HL-60 (cell line): Measurements from ENCODE around the gene TNIP3.

Source experiments
- DNase-seq, 2 experiments: peaks; one replicate each; pipeline ENCODE4 v3.0.0-alpha.2; 2010 to 2020; ENCODE audit warnings: low read depth in 1 of 2, low spot score in 1 of 2
- H3K27ac ChIP-seq: fragments of 250-450 bp; sonication (Bioruptor Pico); replicated peaks from 2 replicates; pipeline ENCODE4 v1.5.1; 2020; ENCODE audit warnings: mild to moderate bottlenecking, moderate library complexity
- H3K27me3 ChIP-seq: fragments of 250-450 bp; sonication (Bioruptor Pico); 2 replicates; pipeline ENCODE4 v1.5.1; 2021; ENCODE audit warnings: mild to moderate bottlenecking, moderate library complexity; ENCODE audit not compliant: insufficient read depth, poor library complexity, severe bottlenecking
- H3K4me3 ChIP-seq: replicated peaks from 2 replicates; pipeline ENCODE4 v1.5.1; 2011; ENCODE audit warnings: mild to moderate bottlenecking, control low read depth, low read length; ENCODE audit not compliant: insufficient read depth
- CTCF ChIP-seq: IDR thresholded peaks from one replicate; pipeline ENCODE4 v1.5.1; 2011; ENCODE audit warnings: low read length, control low read depth, inconsistent platforms; ENCODE audit not compliant: insufficient read depth
- GABPA ChIP-seq: IDR thresholded peaks from 2 replicates; pipeline ENCODE4 v1.6.1; 2012; ENCODE audit warnings: low read depth
- POLR2AphosphoS5 ChIP-seq: IDR thresholded peaks from 2 replicates; pipeline ENCODE4 v1.6.1; 2012; ENCODE audit warnings: low read depth
- REST ChIP-seq: IDR thresholded peaks from 2 replicates; pipeline ENCODE4 v1.6.1; 2012; ENCODE audit warnings: low read depth; ENCODE audit not compliant: insufficient replicate concordance
- SPI1 ChIP-seq: IDR thresholded peaks from 2 replicates; pipeline ENCODE4 v1.6.1; 2012; ENCODE audit warnings: low read depth, mild to moderate bottlenecking, borderline replicate concordance

TNIP3 gene

DNA sequence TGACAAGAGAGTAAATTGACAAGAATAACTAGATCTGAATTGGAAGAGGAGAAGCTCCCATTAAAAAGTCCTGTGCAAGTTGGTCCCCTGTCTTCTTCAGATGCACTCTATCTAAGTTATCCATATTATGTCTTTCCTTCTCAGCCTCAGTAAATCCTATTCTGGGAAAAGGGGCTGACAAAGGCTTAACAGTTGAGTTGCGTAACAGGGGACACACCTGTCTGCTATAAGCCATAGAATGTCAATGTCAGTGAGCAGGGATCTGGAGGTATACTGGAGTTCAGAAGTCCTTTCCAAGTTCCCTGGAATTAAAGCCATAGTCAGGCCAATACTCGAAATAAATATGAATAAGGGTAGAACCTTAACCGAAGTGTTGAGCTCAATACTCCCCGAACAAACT is 26.3 kb upstream of the TNIP3 start:
- H3K4me3 ChIP-seq: no peak overlapping the region
- H3K27me3 ChIP-seq: no peaks in the 10 kb centered on the region
- H3K27ac ChIP-seq: no peak overlapping the region
- TF ChIP-seq SPI1: no peak
- DNase-seq: no peak

- TF ChIP-seq REST (no peak), POLR2AphosphoS5 (no peak), GABPA (no peak), SPI1 (no peak), CTCF (no peak)
- H3K27ac ChIP-seq: no peak overlapping the region
- H3K4me3 ChIP-seq: no peak overlapping the region
- no peaks in the 10 kb centered on the region for H3K27me3 ChIP-seq
- DNase-seq: peak in 1 of 2 experiments; percentile 26
These were observed 25.4 kb upstream of the TNIP3 start for GRCh38 chr4:121189326-121190215.

DNA sequence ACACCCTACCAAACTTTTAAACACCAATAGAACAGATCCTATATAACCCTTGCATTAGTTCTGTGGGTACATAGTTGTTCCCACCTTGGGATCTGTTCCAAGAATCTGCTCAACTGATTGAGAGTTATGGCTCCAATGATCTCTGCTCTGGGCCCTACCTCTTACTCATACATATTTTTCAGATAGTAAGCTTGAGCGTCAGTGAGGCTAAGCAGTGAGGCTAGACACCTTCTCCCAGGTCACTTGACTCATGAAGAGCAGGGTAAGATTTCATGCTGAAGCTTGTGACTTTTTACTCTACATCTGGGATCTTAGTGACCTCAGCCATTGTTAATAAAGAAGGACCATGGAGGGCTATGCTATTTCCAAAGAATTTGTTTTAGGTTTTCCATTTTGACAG is 23.1 kb upstream of the TNIP3 start:
- DNase-seq: no peak
- Histone ChIP-seq H3K27me3 (no peaks in the 10 kb centered on the region), H3K27ac (no peak overlapping the region), H3K4me3 (no peak overlapping the region)
- TF ChIP-seq POLR2AphosphoS5 (no peak), CTCF (no peak), GABPA (no peak), REST (no peak), SPI1 (no peak)

GRCh38 chr4:121185960-121186359 is 21.8 kb upstream of the TNIP3 start:
- Histone ChIP-seq H3K27me3 (no peaks in the 10 kb centered on the region), H3K27ac (no peak overlapping the region), H3K4me3 (no peak overlapping the region)
- no peak for TF ChIP-seq POLR2AphosphoS5
- TF ChIP-seq SPI1: peak; percentile 4; the same call in 1 of the 2 replicates
- TF ChIP-seq REST: no peak
- no peak for TF ChIP-seq CTCF
- TF ChIP-seq GABPA: no peak
- peak in 1 of 2 experiments; percentile 48 for DNase-seq
